ENCODE measurements around the gene RAB5B. TPM values are rescaled to one million over a fixed set of nuclear protein-coding genes. Genes with fewer than 3 reads are reported as not detected.
A peak's percentile ranks its signal among the peaks of the same experiment; 100 is the strongest.
"Not testable (repeated sequence)": the region's sequence is repeated elsewhere in the genome, so short reads cannot be mapped to it uniquely, and the experiment has no call there.

Gene RAB5B
- total and polyA plus RNA-seq, 7 donors, result 82.8 to 113 (median 101) TPM

DNA sequence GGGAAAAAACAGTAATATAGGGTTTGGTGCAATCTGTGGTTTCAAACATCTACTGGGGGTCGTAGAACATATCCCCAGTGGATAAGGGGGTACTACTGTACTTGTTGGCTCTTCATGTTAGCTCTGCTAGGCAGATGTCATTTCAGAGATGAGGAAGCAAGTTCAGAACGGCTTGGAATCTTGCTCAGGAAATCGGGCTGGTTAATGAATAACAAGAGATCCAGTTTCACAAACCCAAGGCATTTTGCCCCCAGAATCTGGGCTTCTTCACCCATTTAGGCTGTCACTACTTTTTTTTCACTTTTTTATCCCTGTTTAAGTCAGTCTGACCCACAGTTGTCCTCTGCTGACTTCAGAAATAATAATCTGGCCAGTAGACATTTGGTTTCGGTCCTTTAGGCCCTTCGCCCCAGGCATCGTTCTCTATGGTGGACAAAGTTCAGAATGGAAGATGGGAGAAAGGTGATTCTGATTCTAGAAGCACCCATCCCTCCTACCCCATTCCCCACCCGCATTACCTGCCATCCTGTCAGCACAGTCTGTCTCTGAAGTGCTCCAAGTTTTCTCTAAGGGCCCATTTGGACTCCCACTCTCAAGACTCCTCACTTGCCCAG, 27.7 kb downstream of the RAB5B start:
- Histone ChIP-seq H3K27ac (no peak overlapping the region), H3K9me3 (no peaks in the 10 kb centered on the region), H3K4me1 (peaks cover 0 to 15% (median 13%) of the 10 kb centered on the region in 4 donors), H3K4me3 (no peak overlapping the region), H3K36me3 (peaks cover 0 to 54% (median 7%) of the 10 kb centered on the region in 4 donors), H3K27me3 (no peaks in the 10 kb centered on the region)
- no peak for DNase-seq
- 20 to 67% methylated on average over 7 of the region's 7 CpGs for WGBS, 2 donors
- no peak for TF ChIP-seq POLR2A (IDR thresholded peaks at IDR 0.05)
- TF ChIP-seq, protein P1, sequence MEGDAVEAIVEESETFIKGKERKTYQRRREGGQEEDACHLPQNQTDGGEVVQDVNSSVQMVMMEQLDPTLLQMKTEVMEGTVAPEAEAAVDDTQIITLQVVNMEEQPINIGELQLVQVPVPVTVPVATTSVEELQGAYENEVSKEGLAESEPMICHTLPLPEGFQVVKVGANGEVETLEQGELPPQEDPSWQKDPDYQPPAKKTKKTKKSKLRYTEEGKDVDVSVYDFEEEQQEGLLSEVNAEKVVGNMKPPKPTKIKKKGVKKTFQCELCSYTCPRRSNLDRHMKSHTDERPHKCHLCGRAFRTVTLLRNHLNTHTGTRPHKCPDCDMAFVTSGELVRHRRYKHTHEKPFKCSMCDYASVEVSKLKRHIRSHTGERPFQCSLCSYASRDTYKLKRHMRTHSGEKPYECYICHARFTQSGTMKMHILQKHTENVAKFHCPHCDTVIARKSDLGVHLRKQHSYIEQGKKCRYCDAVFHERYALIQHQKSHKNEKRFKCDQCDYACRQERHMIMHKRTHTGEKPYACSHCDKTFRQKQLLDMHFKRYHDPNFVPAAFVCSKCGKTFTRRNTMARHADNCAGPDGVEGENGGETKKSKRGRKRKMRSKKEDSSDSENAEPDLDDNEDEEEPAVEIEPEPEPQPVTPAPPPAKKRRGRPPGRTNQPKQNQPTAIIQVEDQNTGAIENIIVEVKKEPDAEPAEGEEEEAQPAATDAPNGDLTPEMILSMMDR (IDR thresholded peaks at IDR 0.05), result no peak
- TF ChIP-seq EP300 (IDR thresholded peaks at IDR 0.05), result no peak
- TF ChIP-seq POLR2AphosphoS5 (IDR thresholded peaks at IDR 0.05), result no peak
- intact Hi-C loops (cut with DNase I), result no loop called here

DNA sequence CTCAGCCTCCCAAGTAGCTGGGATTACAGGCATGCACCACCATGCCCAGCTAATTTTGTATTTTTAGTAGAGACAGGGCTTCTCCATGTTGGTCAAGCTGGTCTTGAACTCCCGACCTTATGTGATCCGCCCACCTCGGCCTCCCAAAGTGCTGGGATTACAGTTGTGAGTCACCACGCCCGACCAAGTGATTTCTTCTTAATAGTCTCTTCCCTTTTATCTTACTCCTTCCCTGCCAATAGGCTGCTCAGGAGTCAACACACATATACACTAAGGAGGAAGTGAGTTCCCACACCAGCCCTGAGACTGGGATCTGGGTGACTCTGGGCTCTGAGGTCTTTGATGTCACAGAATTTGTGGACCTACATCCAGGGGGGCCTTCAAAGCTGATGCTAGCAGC, 29.5 kb downstream of the RAB5B start:
- H3K27ac ChIP-seq; DNase-seq; H3K4me3 ChIP-seq; intact Hi-C loops (cut with DNase I); H3K27me3 ChIP-seq; H3K9me3 ChIP-seq: not testable (repeated sequence)
- WGBS, 2 donors, result 79 to 83% methylated on average over 5 of the region's 5 CpGs
- peaks cover 0 to 15% (median 11%) of the 10 kb centered on the region in 4 donors for H3K4me1 ChIP-seq
- peaks cover 0 to 54% (median 7%) of the 10 kb centered on the region in 4 donors for H3K36me3 ChIP-seq

DNA sequence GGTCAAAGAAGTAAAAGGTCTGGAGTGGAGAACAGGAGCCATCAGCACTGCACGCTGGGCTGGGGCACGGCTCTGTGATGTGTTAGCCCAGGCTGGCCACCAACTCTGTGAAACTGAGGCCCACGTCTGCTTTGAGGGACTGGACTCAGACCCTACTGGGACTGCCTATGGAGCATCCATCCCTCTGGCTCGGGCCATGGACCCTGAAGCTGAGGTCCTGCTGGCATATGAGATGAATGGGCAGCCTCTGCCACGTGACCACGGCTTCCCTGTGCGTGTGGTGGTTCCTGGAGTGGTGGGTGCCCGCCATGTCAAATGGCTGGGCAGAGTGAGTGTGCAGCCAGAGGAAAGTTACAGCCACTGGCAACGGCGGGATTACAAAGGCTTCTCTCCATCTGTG, 30.3 kb downstream of the RAB5B start:
- H3K27me3 ChIP-seq, result no peaks in the 10 kb centered on the region
- no peak for DNase-seq
- TF ChIP-seq POLR2AphosphoS5 (IDR thresholded peaks at IDR 0.05), result no peak
- TF ChIP-seq, protein P1 (IDR thresholded peaks at IDR 0.05), result no peak
- TF ChIP-seq POLR2A (IDR thresholded peaks at IDR 0.05), result no peak
- no peak for TF ChIP-seq EP300 (IDR thresholded peaks at IDR 0.05)
- no peak overlapping the region for H3K4me3 ChIP-seq
- intact Hi-C loops (cut with DNase I), result no loop called here
- H3K36me3 ChIP-seq, result peaks cover 0 to 51% (median 7%) of the 10 kb centered on the region in 4 donors
- H3K4me1 ChIP-seq, result peaks cover 0 to 16% (median 11%) of the 10 kb centered on the region in 4 donors
- WGBS, 2 donors, result 93 to 96% methylated on average over 10 of the region's 10 CpGs
- H3K9me3 ChIP-seq, result no peaks in the 10 kb centered on the region
- H3K27ac ChIP-seq, result no peak overlapping the region

DNA sequence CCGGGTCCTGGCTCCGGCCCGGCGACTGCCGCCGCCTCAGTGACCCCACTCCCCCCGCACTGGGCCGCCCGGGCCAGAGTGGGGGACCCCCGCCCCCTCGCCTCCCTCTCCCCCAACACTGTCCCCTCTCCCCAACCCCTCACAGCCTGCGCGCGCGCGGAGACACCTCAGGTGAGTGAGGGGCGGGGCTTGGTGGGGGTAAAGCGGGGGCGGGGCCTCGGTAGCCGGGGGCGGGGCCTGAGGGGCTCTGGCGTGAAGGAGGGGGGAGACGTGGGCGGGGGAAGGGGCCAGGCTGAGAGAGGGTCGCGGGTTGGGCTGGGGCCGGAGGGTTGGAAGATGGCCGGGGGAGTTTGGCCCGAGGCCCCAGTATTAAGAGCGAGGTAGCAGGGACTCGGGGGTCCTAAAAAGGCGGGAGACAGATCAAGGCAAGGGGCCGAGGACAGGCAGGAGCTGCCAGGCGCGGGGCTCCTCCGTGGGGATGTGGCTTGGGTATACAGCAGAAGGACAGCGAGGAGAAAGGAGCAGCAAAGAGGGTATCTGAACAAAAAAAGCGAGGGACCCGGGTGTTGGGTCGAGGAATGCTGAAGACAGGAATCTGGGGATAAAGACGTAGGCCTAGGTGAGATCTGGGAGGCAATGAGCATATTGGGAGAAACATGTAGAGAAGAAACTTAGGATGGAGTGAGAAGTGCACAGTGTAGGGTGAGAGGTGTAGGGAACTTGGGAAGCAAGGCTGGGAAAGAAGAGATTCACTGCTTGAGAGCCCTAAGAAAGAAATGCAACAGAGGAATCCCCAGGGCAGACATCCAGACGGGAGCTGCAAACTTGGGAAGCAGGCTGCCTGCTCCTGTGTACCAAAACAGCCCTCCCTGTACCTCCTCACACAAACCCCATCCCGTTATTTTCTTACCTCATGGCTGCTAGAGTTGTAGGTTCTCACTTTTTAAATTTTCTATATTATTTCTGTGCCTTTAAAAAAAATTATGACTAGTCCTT, 34.0 kb downstream of the RAB5B start:
- Histone ChIP-seq H3K36me3 (peaks cover 0 to 17% (median 7%) of the 10 kb centered on the region in 4 donors), H3K27ac (peak overlapping the region; percentile 96 to 97 (median 96)), H3K4me3 (peak overlapping the region; percentile 93 to 99 (median 96)), H3K27me3 (no peaks in the 10 kb centered on the region), H3K9me3 (no peaks in the 10 kb centered on the region), H3K4me1 (peaks cover 0 to 16% (median 11%) of the 10 kb centered on the region in 4 donors)
- DNase-seq, result peak; percentile 77
- 3% methylated on average over 44 of the region's 44 CpGs for WGBS, 2 donors
- intact Hi-C loops (cut with DNase I), result no loop called here
- TF ChIP-seq POLR2AphosphoS5 (IDR thresholded peaks at IDR 0.05) (peak in 1 of 4 donors; percentile 7), EP300 (IDR thresholded peaks at IDR 0.05) (no peak)

DNA sequence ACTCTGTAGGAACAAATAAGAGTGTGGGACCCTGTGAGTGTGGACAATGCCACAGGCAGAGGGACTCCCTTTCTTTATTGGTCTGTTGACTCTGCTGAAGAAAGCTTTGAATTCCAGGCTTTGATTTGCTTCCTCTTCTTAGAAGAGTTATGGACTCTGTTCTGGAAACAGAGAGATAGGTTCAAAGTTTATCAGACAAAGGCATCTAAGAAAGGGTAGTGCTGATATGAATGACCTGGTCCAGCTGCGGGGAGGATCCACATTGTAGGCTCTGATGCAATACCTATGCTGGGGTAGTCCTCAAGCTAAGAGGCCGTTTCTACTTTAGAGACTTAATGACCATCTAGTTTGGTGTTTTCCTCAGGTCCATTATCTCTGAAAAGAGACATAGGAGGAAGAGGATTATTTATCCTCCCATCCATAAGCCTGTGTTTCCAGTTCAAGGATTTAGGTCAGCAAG, 36.3 kb downstream of the RAB5B start:
- WGBS, 2 donors, result 17 to 54% methylated on average over 2 of the region's 2 CpGs
- no peak for TF ChIP-seq POLR2AphosphoS5 (IDR thresholded peaks at IDR 0.05)
- no peaks in the 10 kb centered on the region for H3K36me3 ChIP-seq
- no peak for DNase-seq
- no peak overlapping the region for H3K4me3 ChIP-seq
- no peak overlapping the region for H3K27ac ChIP-seq
- intact Hi-C loops (cut with DNase I), result no loop called here
- peaks cover 0 to 16% (median 11%) of the 10 kb centered on the region in 4 donors for H3K4me1 ChIP-seq
- no peaks in the 10 kb centered on the region for H3K9me3 ChIP-seq
- no peaks in the 10 kb centered on the region for H3K27me3 ChIP-seq

DNA sequence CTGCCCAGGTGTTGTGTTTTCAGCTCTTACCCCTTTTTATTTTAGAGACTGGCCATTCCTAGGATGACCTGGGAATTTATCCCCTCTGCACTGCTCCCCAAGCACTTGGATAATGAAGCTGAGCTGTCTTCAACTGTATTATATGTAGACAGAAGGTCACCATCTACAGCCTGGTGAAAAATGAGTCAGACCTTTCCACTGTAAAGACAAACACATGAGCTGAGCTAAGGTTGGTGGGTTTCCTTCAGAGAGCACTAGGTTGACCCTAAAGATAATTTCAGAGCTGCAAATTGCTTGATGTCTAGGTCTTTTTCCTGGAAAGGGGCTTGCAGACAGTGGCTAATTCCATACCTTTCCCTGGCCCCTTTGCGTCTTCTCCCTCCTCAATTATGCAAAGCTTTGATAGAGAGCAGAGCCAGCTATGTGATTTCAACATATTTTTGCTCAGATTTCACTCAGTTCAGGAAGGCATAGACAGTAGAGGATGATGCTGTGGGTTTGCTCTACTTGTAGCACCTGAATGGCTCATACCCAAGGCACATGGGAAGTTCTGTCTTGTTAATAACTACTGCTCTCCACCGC, 37.7 kb downstream of the RAB5B start:
- WGBS, 2 donors, result 96 to 97% methylated on average over 2 of the region's 2 CpGs
- no peak overlapping the region for H3K27ac ChIP-seq
- H3K27me3 ChIP-seq, result no peaks in the 10 kb centered on the region
- peaks cover 0 to 16% (median 11%) of the 10 kb centered on the region in 4 donors for H3K4me1 ChIP-seq
- TF ChIP-seq EP300 (IDR thresholded peaks at IDR 0.05) (no peak), POLR2A (IDR thresholded peaks at IDR 0.05) (no peak), POLR2AphosphoS5 (IDR thresholded peaks at IDR 0.05) (no peak)
- TF ChIP-seq, protein P1 (IDR thresholded peaks at IDR 0.05), result no peak
- no peaks in the 10 kb centered on the region for H3K36me3 ChIP-seq
- intact Hi-C loops (cut with DNase I), result no loop called here
- H3K9me3 ChIP-seq, result no peaks in the 10 kb centered on the region
- no peak overlapping the region for H3K4me3 ChIP-seq
- no peak for DNase-seq

Data from sigmoid colon (tissue), 7 donors.